ENCODE data around the gene C11orf98.

- no peak for TF ChIP-seq CTCF (IDR thresholded peaks at IDR 0.05; ENCODE audit: poor library complexity, severe bottlenecking)
- no peak for TF ChIP-seq RAD21 (conservative IDR thresholded peaks at IDR 0.05)
Observed at GRCh38 chr11:62688491-62688890, 23.5 kb upstream of the C11orf98 start.

Data from neural cell (in vitro differentiated cells).